Bronchial epithelial cell (primary cell): ENCODE data around the gene SPAG9. TPM values are rescaled to one million over a fixed set of nuclear protein-coding genes. Genes with fewer than 3 reads are reported as not detected.

Experiments
- DNase-seq: peaks from one replicate; pipeline ENCODE4 v3.0.0-alpha.2; 2010; ENCODE audit warnings: low read depth
- FAIRE-seq: peaks from 2 replicates; lab custom pipeline; 2011; peaks lifted over from hg19 to GRCh38; lab: Jason Lieb, UNC
- H3K27me3 ChIP-seq: 2 replicates; pipeline ENCODE4 v1.5.1; 2011; ENCODE audit warnings: low read length; ENCODE audit not compliant: control insufficient read depth, insufficient read depth
- H3K36me3 ChIP-seq: 2 replicates; pipeline ENCODE4 v1.5.1; 2011; ENCODE audit warnings: low read length; ENCODE audit not compliant: control insufficient read depth, insufficient read depth
- H3K4me3 ChIP-seq: 2 replicates; pipeline ENCODE4 v1.5.1; 2011; ENCODE audit warnings: mild to moderate bottlenecking, low read depth, low read length, control low read depth
- CTCF ChIP-seq: IDR thresholded peaks from 2 replicates; pipeline ENCODE4 v1.5.1; 2011; ENCODE audit warnings: mild to moderate bottlenecking, moderate library complexity, low read length, control low read depth, inconsistent platforms; ENCODE audit not compliant: insufficient read depth, severe bottlenecking
- total RNA-seq: library from RNA; depleted of rRNA; stranded (reverse); fragments of >200 nt; gene quantifications from 2 replicates; pipeline ENCODE4 v1.2.1, GENCODE V29; 2014

Gene SPAG9
- total RNA-seq, 1 donor from 2014 or later, result 85.0 TPM

- Histone ChIP-seq H3K4me3 (no peak overlapping the region), H3K36me3 (no peaks in the 10 kb centered on the region), H3K27me3 (no peaks in the 10 kb centered on the region)
- DNase-seq (no peak), FAIRE-seq (no peak)
- TF ChIP-seq CTCF, result no peak
These were observed 162.8 kb downstream of the SPAG9 start for GRCh38 chr17:50957600-50958575.

DNA sequence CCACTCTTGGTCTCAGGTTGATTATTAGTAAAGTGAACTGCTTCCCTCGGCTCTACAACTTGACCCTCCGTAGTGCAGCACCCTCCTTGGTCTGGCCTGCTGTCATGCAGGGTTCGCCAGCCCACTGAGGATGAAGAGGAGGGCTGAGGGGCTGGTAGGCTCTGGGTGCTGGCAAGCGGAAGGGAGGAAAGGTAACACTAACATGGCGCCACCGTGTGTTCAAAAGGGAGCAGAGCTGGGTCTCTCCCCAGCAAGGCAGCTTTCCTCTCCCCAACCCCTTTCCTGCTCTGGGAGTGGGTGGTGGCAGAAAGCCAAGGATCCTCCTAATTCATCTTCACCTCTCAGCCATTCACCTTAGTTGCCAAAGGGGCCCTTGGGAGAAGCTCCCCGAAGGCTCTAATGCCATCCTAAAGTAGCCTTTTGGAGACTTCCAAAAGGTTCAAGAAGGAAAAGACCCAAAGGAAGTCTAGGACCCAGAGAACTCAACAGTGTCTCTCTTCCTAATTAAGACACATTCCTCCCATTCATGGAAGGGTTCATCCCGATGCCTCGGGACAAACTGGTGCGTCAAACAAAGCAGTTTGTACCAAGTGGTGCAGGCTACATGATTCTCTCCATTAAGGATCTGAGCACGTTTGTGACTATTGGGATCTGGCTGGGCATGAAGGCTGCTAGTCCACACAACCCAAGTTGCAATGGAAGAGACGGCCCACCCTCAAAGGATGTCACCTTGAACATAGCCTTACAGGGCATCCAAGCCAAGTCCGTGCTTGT, 163.7 kb downstream of the SPAG9 start:
- DNase-seq, result peak; percentile 45
- Histone ChIP-seq H3K27me3 (no peaks in the 10 kb centered on the region), H3K4me3 (no peak overlapping the region), H3K36me3 (no peaks in the 10 kb centered on the region)
- FAIRE-seq, result peak; percentile 87
- TF ChIP-seq CTCF, result peak; percentile 96

GRCh38 chr17:50956409-50956749, 164.3 kb downstream of the SPAG9 start:
- Histone ChIP-seq H3K27me3 (no peaks in the 10 kb centered on the region), H3K36me3 (no peaks in the 10 kb centered on the region), H3K4me3 (no peak overlapping the region)
- DNase-seq, result no peak
- no peak for TF ChIP-seq CTCF
- FAIRE-seq, result no peak

DNA sequence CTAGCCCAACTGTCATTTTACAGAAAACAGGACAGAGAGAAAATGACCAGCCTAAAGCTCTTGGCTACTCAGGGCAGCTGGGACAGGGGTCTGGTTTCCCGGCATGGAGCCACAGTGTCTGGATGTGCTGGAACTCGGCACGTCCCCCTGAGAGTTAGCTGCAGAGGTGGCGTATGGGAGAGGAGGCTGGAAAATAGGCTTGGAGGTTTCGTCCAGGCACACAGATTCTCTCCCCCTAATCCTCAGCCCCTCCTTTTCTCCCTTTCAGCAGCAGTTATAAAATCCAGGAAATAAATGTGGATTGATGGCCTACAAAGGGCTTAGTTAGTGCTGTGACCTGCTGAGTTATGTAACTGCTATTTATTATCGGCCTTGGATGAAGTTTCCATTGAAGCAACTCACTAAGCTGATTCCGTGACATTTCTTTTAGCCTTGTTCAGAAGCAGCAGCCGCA, 165.0 kb downstream of the SPAG9 start:
- no peak for DNase-seq
- FAIRE-seq, result no peak
- Histone ChIP-seq H3K4me3 (no peak overlapping the region), H3K27me3 (no peaks in the 10 kb centered on the region), H3K36me3 (no peaks in the 10 kb centered on the region)
- no peak for TF ChIP-seq CTCF

DNA sequence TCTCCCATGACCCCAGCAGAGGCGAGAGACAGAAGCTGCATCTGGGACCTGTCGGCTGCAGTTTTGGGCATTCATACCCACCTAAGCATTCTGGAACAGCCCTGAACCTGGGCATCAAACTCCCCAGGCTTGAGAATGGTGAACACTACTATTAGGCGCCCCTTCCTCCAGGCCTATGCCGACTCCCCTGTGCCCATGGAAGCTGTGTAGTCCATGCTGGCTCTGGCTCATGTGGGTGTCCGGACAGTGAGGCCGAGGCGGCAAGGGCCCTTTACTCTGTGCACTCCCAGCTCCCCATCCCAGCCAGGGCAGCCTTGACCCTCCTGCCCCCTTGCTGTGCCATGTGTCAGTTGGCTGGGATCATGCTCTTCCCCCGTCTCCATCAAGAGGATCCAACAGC, 165.5 kb downstream of the SPAG9 start:
- no peak for FAIRE-seq
- Histone ChIP-seq H3K27me3 (no peaks in the 10 kb centered on the region), H3K36me3 (no peaks in the 10 kb centered on the region), H3K4me3 (no peak overlapping the region)
- DNase-seq, result no peak
- no peak for TF ChIP-seq CTCF
